ENCODE measurements around the gene GRID1.

DNA sequence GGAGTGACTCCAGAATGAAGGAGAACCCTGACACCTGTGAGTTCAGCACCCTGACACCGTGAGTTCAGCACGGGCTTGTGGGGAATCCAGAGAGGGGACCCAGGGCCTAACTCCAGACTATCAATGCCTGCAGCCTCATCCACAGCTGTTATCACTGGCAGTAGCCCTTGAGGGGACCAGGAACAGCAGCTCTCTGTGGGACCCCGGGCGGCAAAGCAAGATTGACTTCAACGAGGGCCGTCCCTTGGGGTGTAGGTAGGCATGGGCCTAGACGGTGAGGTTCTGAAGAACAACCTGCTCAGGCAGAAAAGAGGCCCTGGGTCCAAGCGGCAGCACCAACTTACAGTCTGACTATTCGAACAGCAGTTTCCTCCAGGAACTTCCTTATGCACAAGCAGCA, 8.9 kb downstream of the GRID1 start:
- TF ChIP-seq POLR2A (IDR thresholded peaks at IDR 0.05) (no peak), CTCF (IDR thresholded peaks at IDR 0.05) (no peak)

Data from Peyer's patch (tissue), 4 donors.